ENCODE data around the gene LIAS. TPM values are rescaled to one million over a fixed set of nuclear protein-coding genes. Genes with fewer than 3 reads are reported as not detected.
"Not testable (repeated sequence)": the region's sequence is repeated elsewhere in the genome, so short reads cannot be mapped to it uniquely, and the experiment has no call there.

The LIAS gene
- total RNA-seq, 1 donor from 2014 or later = 10.9 TPM

GRCh38 chr4:39498727-39499020, 39.8 kb downstream of the LIAS start:
- H3K4me3 ChIP-seq (ENCODE audit: low read depth, low read length) = no peak overlapping the region
- DNase-seq (ENCODE audit: low read depth) = no peak
- TF ChIP-seq CTCF (conservative IDR thresholded peaks at IDR 0.05; ENCODE audit: low read depth, low read length) = no peak

- H3K4me3 ChIP-seq (ENCODE audit: low read depth, low read length) = no peak overlapping the region
- TF ChIP-seq CTCF (conservative IDR thresholded peaks at IDR 0.05; ENCODE audit: low read depth, low read length) = no peak
- DNase-seq (ENCODE audit: low read depth) = no peak
Observed at GRCh38 chr4:39502019-39502663, 43.3 kb downstream of the LIAS start.

- not testable (repeated sequence) for H3K4me3 ChIP-seq (ENCODE audit: low read depth, low read length); DNase-seq (ENCODE audit: low read depth)
Observed at GRCh38 chr4:39502664-39503035, 43.8 kb downstream of the LIAS start.

GRCh38 chr4:39504538-39504937, 45.7 kb downstream of the LIAS start:
- no peak for TF ChIP-seq CTCF (conservative IDR thresholded peaks at IDR 0.05; ENCODE audit: low read depth, low read length)
- H3K4me3 ChIP-seq (ENCODE audit: low read depth, low read length) = no peak overlapping the region

GRCh38 chr4:39505581-39505980, 46.7 kb downstream of the LIAS start:
- TF ChIP-seq CTCF (conservative IDR thresholded peaks at IDR 0.05; ENCODE audit: low read depth, low read length) = no peak
- no peak overlapping the region for H3K4me3 ChIP-seq (ENCODE audit: low read depth, low read length)
- no peak for DNase-seq (ENCODE audit: low read depth)

More at GRCh38 chr4:39504538-39504937, 45.7 kb downstream of the LIAS start:
- no peak for DNase-seq (ENCODE audit: low read depth)

- no peak overlapping the region for H3K4me3 ChIP-seq (ENCODE audit: low read depth, low read length)
- no peak for DNase-seq (ENCODE audit: low read depth)
- TF ChIP-seq CTCF (conservative IDR thresholded peaks at IDR 0.05; ENCODE audit: low read depth, low read length) = no peak
Observed at GRCh38 chr4:39510348-39510929, 51.6 kb downstream of the LIAS start.

- H3K4me3 ChIP-seq (ENCODE audit: low read depth, low read length); DNase-seq (ENCODE audit: low read depth): not testable (repeated sequence)
Observed at GRCh38 chr4:39514266-39514665, 55.4 kb downstream of the LIAS start.

- H3K4me3 ChIP-seq (ENCODE audit: low read depth, low read length) = no peak overlapping the region
- TF ChIP-seq CTCF (conservative IDR thresholded peaks at IDR 0.05; ENCODE audit: low read depth, low read length) = no peak
- DNase-seq (ENCODE audit: low read depth) = peak; percentile 46
Observed at GRCh38 chr4:39514888-39515401, 56.1 kb downstream of the LIAS start.

GRCh38 chr4:39515669-39516401, 57.0 kb downstream of the LIAS start:
- not testable (repeated sequence) for DNase-seq (ENCODE audit: low read depth); H3K4me3 ChIP-seq (ENCODE audit: low read depth, low read length)

All from epithelial cell of proximal tubule (primary cell).